Dendritic cell treated with granulocyte-macrophage colony-stimulating factor and Interleukin-4, amounts not matched to agents 40 ng/mL and 50 ng/mL, for 4 days (primary cell): ENCODE results near the gene NIT1.

ENCODE experiments used
- H3K27ac Mint-ChIP-seq: one replicate; pipeline ENCODE4 v1.8.0; 2022; ENCODE audit warnings: mild to moderate bottlenecking, mixed read lengths
- H3K27me3 Mint-ChIP-seq: one replicate; pipeline ENCODE4 v1.8.0; 2022; ENCODE audit warnings: mild to moderate bottlenecking, mixed read lengths
- H3K36me3 Mint-ChIP-seq: one replicate; pipeline ENCODE4 v1.8.0; 2022; ENCODE audit warnings: low read depth, mixed read lengths
- H3K4me1 Mint-ChIP-seq: one replicate; pipeline ENCODE4 v1.8.0; 2022; ENCODE audit warnings: low read depth, mixed read lengths
- H3K4me3 Mint-ChIP-seq: one replicate; pipeline ENCODE4 v1.8.0; 2022; ENCODE audit warnings: mild to moderate bottlenecking, moderate library complexity, mixed read lengths
- H3K9me3 Mint-ChIP-seq: one replicate; pipeline ENCODE4 v1.8.0; 2022; ENCODE audit warnings: mixed read lengths
- intact Hi-C: fragments of 100-400 bp; cut with micrococcal nuclease; formaldehyde crosslinking; loops from one replicate; pipeline ENCODE4 v1.15.0; 2022

The NIT1 gene

GRCh38 chr1:161117759-161118581 is at the start of gene NIT1, which contains the start of gene PFDN2:
NIT1 (plus strand) TSS chr1:161118105; CDS start chr1:161118177, 72 bp downstream.
PFDN2 (minus strand) TSS chr1:161118037; CDS start chr1:161118026, 11 bp downstream.
- peaks cover 65% of the 10 kb centered on the region for H3K36me3 Mint-ChIP-seq
- H3K4me3 Mint-ChIP-seq = peak within 1 kb of the TSS; percentile 89
- H3K27ac Mint-ChIP-seq = peak within 1 kb of the TSS; percentile 97
- peaks cover 86% of the 10 kb centered on the region for H3K4me1 Mint-ChIP-seq
- H3K9me3 Mint-ChIP-seq = no peaks in the 10 kb centered on the region
- intact Hi-C loops = loop anchor here (2.0 kb wide), 1 partner anchor 15 kb away; the partner anchor contains the start of gene DEDD
- no peaks in the 10 kb centered on the region for H3K27me3 Mint-ChIP-seq

- intact Hi-C loops = loop anchor here (1.0 to 2.0 kb wide), 2 partner anchors 14 to 23 kb away; partner anchors contain the start of gene USF1
- Mint-ChIP-seq H3K36me3 (peaks cover 49% of the 10 kb centered on the region), H3K9me3 (no peaks in the 10 kb centered on the region), H3K27ac (peak overlapping the region; percentile 99), H3K4me3 (peak overlapping the region; percentile 100), H3K27me3 (no peaks in the 10 kb centered on the region), H3K4me1 (peaks cover 74% of the 10 kb centered on the region)
Observed at GRCh38 chr1:161068306-161069234, 49.3 kb upstream of the NIT1 start.

- H3K9me3 Mint-ChIP-seq = no peaks in the 10 kb centered on the region
- H3K27me3 Mint-ChIP-seq = no peaks in the 10 kb centered on the region
- H3K36me3 Mint-ChIP-seq = peaks cover 43% of the 10 kb centered on the region
- intact Hi-C loops = loop anchor here (2.0 kb wide), 1 partner anchor 14 kb away; no protein-coding TSS in a partner anchor
- peak overlapping the region; percentile 100 for H3K4me3 Mint-ChIP-seq
- H3K4me1 Mint-ChIP-seq = peaks cover 67% of the 10 kb centered on the region
- H3K27ac Mint-ChIP-seq = peak overlapping the region; percentile 99
Observed at GRCh38 chr1:161069241-161069640, 48.7 kb upstream of the NIT1 start.

GRCh38 chr1:161069731-161070270 is 48.1 kb upstream of the NIT1 start, which contains the start of gene ARHGAP30:
ARHGAP30 (minus strand) TSS chr1:161069891; CDS start chr1:161069624, 267 bp downstream.
- Mint-ChIP-seq H3K4me1 (peaks cover 61% of the 10 kb centered on the region), H3K36me3 (peaks cover 37% of the 10 kb centered on the region), H3K27ac (peak within 1 kb of the TSS; percentile 99), H3K27me3 (no peaks in the 10 kb centered on the region), H3K9me3 (no peaks in the 10 kb centered on the region), H3K4me3 (peak within 1 kb of the TSS; percentile 100)
- intact Hi-C loops = loop anchor here (2.0 kb wide), 1 partner anchor 13 kb away; no protein-coding TSS in a partner anchor

GRCh38 chr1:161070761-161071160 is 47.1 kb upstream of the NIT1 start:
- H3K27me3 Mint-ChIP-seq = no peaks in the 10 kb centered on the region
- H3K36me3 Mint-ChIP-seq = peaks cover 29% of the 10 kb centered on the region
- H3K27ac Mint-ChIP-seq = peak overlapping the region; percentile 99
- peaks cover 60% of the 10 kb centered on the region for H3K4me1 Mint-ChIP-seq
- no peaks in the 10 kb centered on the region for H3K9me3 Mint-ChIP-seq
- no peak overlapping the region for H3K4me3 Mint-ChIP-seq
- intact Hi-C loops = loop anchor here (1.0 kb wide), 1 partner anchor 69 kb away; no protein-coding TSS in a partner anchor

- Mint-ChIP-seq H3K36me3 (peaks cover 17% of the 10 kb centered on the region), H3K27ac (no peak overlapping the region), H3K9me3 (no peaks in the 10 kb centered on the region), H3K4me3 (no peak overlapping the region), H3K4me1 (peaks cover 54% of the 10 kb centered on the region), H3K27me3 (no peaks in the 10 kb centered on the region)
- intact Hi-C loops = loop anchor here (1.0 kb wide), 2 partner anchors 24 to 67 kb away; no protein-coding TSS in a partner anchor
Observed at GRCh38 chr1:161071886-161072371, 46.0 kb upstream of the NIT1 start.

GRCh38 chr1:161072751-161073449 is 45.0 kb upstream of the NIT1 start:
- intact Hi-C loops = loop anchor here (1.0 kb wide), 1 partner anchor 23 kb away; no protein-coding TSS in a partner anchor
- H3K4me3 Mint-ChIP-seq = no peak overlapping the region
- H3K27ac Mint-ChIP-seq = peak overlapping the region; percentile 6
- H3K36me3 Mint-ChIP-seq = peaks cover 14% of the 10 kb centered on the region
- no peaks in the 10 kb centered on the region for H3K9me3 Mint-ChIP-seq
- H3K4me1 Mint-ChIP-seq = peaks cover 44% of the 10 kb centered on the region
- H3K27me3 Mint-ChIP-seq = no peaks in the 10 kb centered on the region

GRCh38 chr1:161073474-161074121 is 44.3 kb upstream of the NIT1 start:
- peaks cover 40% of the 10 kb centered on the region for H3K4me1 Mint-ChIP-seq
- intact Hi-C loops = no loop called here
- H3K27me3 Mint-ChIP-seq = no peaks in the 10 kb centered on the region
- H3K4me3 Mint-ChIP-seq = no peak overlapping the region
- H3K9me3 Mint-ChIP-seq = no peaks in the 10 kb centered on the region
- H3K27ac Mint-ChIP-seq = peak overlapping the region; percentile 6
- H3K36me3 Mint-ChIP-seq = peaks cover 12% of the 10 kb centered on the region

GRCh38 chr1:161074676-161075368 is 43.1 kb upstream of the NIT1 start:
- no peak overlapping the region for H3K27ac Mint-ChIP-seq
- H3K4me3 Mint-ChIP-seq = no peak overlapping the region
- no peaks in the 10 kb centered on the region for H3K36me3 Mint-ChIP-seq
- intact Hi-C loops = no loop called here
- H3K4me1 Mint-ChIP-seq = peaks cover 38% of the 10 kb centered on the region
- no peaks in the 10 kb centered on the region for H3K9me3 Mint-ChIP-seq
- H3K27me3 Mint-ChIP-seq = peaks cover 3% of the 10 kb centered on the region

GRCh38 chr1:161076410-161076809 is 41.5 kb upstream of the NIT1 start:
- Mint-ChIP-seq H3K4me1 (peaks cover 38% of the 10 kb centered on the region), H3K9me3 (no peaks in the 10 kb centered on the region), H3K36me3 (no peaks in the 10 kb centered on the region), H3K4me3 (no peak overlapping the region), H3K27ac (no peak overlapping the region), H3K27me3 (peaks cover 3% of the 10 kb centered on the region)
- intact Hi-C loops = no loop called here

GRCh38 chr1:161077426-161077825 is 40.5 kb upstream of the NIT1 start:
- intact Hi-C loops = no loop called here
- H3K9me3 Mint-ChIP-seq = no peaks in the 10 kb centered on the region
- no peaks in the 10 kb centered on the region for H3K36me3 Mint-ChIP-seq
- peaks cover 40% of the 10 kb centered on the region for H3K4me1 Mint-ChIP-seq
- H3K4me3 Mint-ChIP-seq = no peak overlapping the region
- H3K27ac Mint-ChIP-seq = no peak overlapping the region
- peaks cover 3% of the 10 kb centered on the region for H3K27me3 Mint-ChIP-seq
